Measurements from ENCODE around the gene PRSS27.

DNA sequence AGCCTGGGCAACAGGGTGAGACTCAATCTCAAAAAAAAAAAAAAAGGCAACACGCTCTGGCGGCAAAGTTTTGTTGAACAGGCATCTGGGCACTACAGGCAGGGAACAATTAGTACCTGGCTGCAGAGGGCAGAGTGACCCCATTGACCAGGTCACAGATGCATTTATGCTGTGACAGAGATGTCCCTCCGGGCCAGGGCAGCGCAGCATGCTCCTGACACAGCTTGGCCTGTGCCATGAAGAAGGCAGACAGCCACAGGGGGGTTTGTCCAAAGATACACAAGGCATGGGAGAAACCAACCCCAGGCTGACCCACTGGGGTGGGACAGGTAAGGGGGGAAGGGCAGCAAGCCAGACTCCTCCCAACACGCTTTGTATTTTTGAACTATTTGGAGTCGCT is 24.7 kb upstream of the PRSS27 start:
- TF ChIP-seq, protein P1, sequence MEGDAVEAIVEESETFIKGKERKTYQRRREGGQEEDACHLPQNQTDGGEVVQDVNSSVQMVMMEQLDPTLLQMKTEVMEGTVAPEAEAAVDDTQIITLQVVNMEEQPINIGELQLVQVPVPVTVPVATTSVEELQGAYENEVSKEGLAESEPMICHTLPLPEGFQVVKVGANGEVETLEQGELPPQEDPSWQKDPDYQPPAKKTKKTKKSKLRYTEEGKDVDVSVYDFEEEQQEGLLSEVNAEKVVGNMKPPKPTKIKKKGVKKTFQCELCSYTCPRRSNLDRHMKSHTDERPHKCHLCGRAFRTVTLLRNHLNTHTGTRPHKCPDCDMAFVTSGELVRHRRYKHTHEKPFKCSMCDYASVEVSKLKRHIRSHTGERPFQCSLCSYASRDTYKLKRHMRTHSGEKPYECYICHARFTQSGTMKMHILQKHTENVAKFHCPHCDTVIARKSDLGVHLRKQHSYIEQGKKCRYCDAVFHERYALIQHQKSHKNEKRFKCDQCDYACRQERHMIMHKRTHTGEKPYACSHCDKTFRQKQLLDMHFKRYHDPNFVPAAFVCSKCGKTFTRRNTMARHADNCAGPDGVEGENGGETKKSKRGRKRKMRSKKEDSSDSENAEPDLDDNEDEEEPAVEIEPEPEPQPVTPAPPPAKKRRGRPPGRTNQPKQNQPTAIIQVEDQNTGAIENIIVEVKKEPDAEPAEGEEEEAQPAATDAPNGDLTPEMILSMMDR (IDR thresholded peaks at IDR 0.05), result no peak
- TF ChIP-seq EP300 (IDR thresholded peaks at IDR 0.05) (no peak), POLR2AphosphoS5 (IDR thresholded peaks at IDR 0.05) (no peak), POLR2A (IDR thresholded peaks at IDR 0.05) (no peak)

All from gastroesophageal sphincter (tissue), 3 donors.